ENCODE data around the gene GXYLT1. TPM values are rescaled to one million over a fixed set of nuclear protein-coding genes. Genes with fewer than 3 reads are reported as not detected.

Gene GXYLT1
- polyA plus RNA-seq, 1 donor from 2014 or later, result 3.2 TPM

GRCh38 chr12:42085594-42085993, 59.1 kb downstream of the GXYLT1 start:
- TF ChIP-seq SMC3 (conservative IDR thresholded peaks at IDR 0.05; ENCODE audit: poor library complexity) (no peak), POLR2AphosphoS5 (IDR thresholded peaks at IDR 0.05) (no peak), EP300 (conservative IDR thresholded peaks at IDR 0.05; ENCODE audit: poor library complexity, severe bottlenecking) (no peak)
- Histone ChIP-seq H3K9ac (ENCODE audit: low read length) (no peak overlapping the region), H3K9me2 (ENCODE audit: insufficient read depth, low read length) (no peaks in the 10 kb centered on the region), H3F3A (ENCODE audit: insufficient read depth, low read length, poor library complexity, severe bottlenecking) (no peaks in the 10 kb centered on the region), H3K79me2 (replicated peaks; ENCODE audit: insufficient read depth, low read length) (no peaks in the 10 kb centered on the region), H2AFZ (ENCODE audit: low read depth, low read length) (no peak overlapping the region), H3K4me2 (ENCODE audit: low read length) (no peak overlapping the region), H3K27me3 (ENCODE audit: insufficient read depth, low read depth, low read length) (no peaks in the 10 kb centered on the region), H3K36me3 (ENCODE audit: insufficient read depth, low read length) (no peaks in the 10 kb centered on the region), H3K4me3 (ENCODE audit: low read length) (no peak overlapping the region), H4K20me1 (ENCODE audit: insufficient read depth) (no peaks in the 10 kb centered on the region), H3K9me3 (ENCODE audit: low read length) (no peaks in the 10 kb centered on the region), H3K27ac (ENCODE audit: low read length) (no peak overlapping the region)

- no peaks in the 10 kb centered on the region for H3K9me3 ChIP-seq (ENCODE audit: low read length)
- no peak overlapping the region for H3K9ac ChIP-seq (ENCODE audit: low read length)
- H4K20me1 ChIP-seq (ENCODE audit: insufficient read depth), result no peaks in the 10 kb centered on the region
- H3K4me2 ChIP-seq (ENCODE audit: low read length), result no peak overlapping the region
- H3K36me3 ChIP-seq (ENCODE audit: insufficient read depth, low read length), result no peaks in the 10 kb centered on the region
- TF ChIP-seq REST (IDR thresholded peaks at IDR 0.05; ENCODE audit: borderline replicate concordance), result no peak
- no peak for TF ChIP-seq SMC3 (conservative IDR thresholded peaks at IDR 0.05; ENCODE audit: poor library complexity)
- TF ChIP-seq CTCF (IDR thresholded peaks at IDR 0.05; ENCODE audit: poor library complexity, severe bottlenecking), result no peak
- no peak for TF ChIP-seq EZH2 (IDR thresholded peaks at IDR 0.05; ENCODE audit: borderline replicate concordance, insufficient read depth, low read length, poor library complexity, severe bottlenecking)
- no peak for TF ChIP-seq POLR2AphosphoS5 (IDR thresholded peaks at IDR 0.05)
- TF ChIP-seq TAF1 (IDR thresholded peaks at IDR 0.05; ENCODE audit: low read depth), result no peak
- TF ChIP-seq EP300 (conservative IDR thresholded peaks at IDR 0.05; ENCODE audit: poor library complexity, severe bottlenecking), result no peak
- no peak for TF ChIP-seq MXI1 (conservative IDR thresholded peaks at IDR 0.05; ENCODE audit: poor library complexity, severe bottlenecking)
- no peak for TF ChIP-seq RAD21 (conservative IDR thresholded peaks at IDR 0.05)
- H3F3A ChIP-seq (ENCODE audit: insufficient read depth, low read length, poor library complexity, severe bottlenecking), result no peaks in the 10 kb centered on the region
- H3K27me3 ChIP-seq (ENCODE audit: insufficient read depth, low read depth, low read length), result no peaks in the 10 kb centered on the region
- no peak overlapping the region for H3K27ac ChIP-seq (ENCODE audit: low read length)
- no peaks in the 10 kb centered on the region for H3K79me2 ChIP-seq (replicated peaks; ENCODE audit: insufficient read depth, low read length)
- H3K4me3 ChIP-seq (ENCODE audit: low read length), result no peak overlapping the region
- no peak overlapping the region for H2AFZ ChIP-seq (ENCODE audit: low read depth, low read length)
- no peaks in the 10 kb centered on the region for H3K9me2 ChIP-seq (ENCODE audit: insufficient read depth, low read length)
These were observed 60.2 kb downstream of the GXYLT1 start for GRCh38 chr12:42084522-42084921.

GRCh38 chr12:42076976-42077375, 67.7 kb downstream of the GXYLT1 start:
- Histone ChIP-seq H3K9ac (ENCODE audit: low read length) (no peak overlapping the region), H3K4me2 (ENCODE audit: low read length) (no peak overlapping the region), H4K20me1 (ENCODE audit: insufficient read depth) (no peaks in the 10 kb centered on the region), H2AFZ (ENCODE audit: low read depth, low read length) (no peak overlapping the region), H3K27me3 (ENCODE audit: insufficient read depth, low read depth, low read length) (no peaks in the 10 kb centered on the region), H3K79me2 (replicated peaks; ENCODE audit: insufficient read depth, low read length) (no peaks in the 10 kb centered on the region), H3K9me3 (ENCODE audit: low read length) (no peaks in the 10 kb centered on the region), H3K9me2 (ENCODE audit: insufficient read depth, low read length) (no peaks in the 10 kb centered on the region), H3F3A (ENCODE audit: insufficient read depth, low read length, poor library complexity, severe bottlenecking) (no peaks in the 10 kb centered on the region), H3K36me3 (ENCODE audit: insufficient read depth, low read length) (no peaks in the 10 kb centered on the region), H3K27ac (ENCODE audit: low read length) (no peak overlapping the region), H3K4me3 (ENCODE audit: low read length) (no peak overlapping the region)
- TF ChIP-seq TAF1 (IDR thresholded peaks at IDR 0.05; ENCODE audit: low read depth) (no peak), EZH2 (IDR thresholded peaks at IDR 0.05; ENCODE audit: borderline replicate concordance, insufficient read depth, low read length, poor library complexity, severe bottlenecking) (no peak), REST (IDR thresholded peaks at IDR 0.05; ENCODE audit: borderline replicate concordance) (no peak), POLR2AphosphoS5 (IDR thresholded peaks at IDR 0.05) (no peak), MXI1 (conservative IDR thresholded peaks at IDR 0.05; ENCODE audit: poor library complexity, severe bottlenecking) (no peak), SMC3 (conservative IDR thresholded peaks at IDR 0.05; ENCODE audit: poor library complexity) (no peak), CTCF (IDR thresholded peaks at IDR 0.05; ENCODE audit: poor library complexity, severe bottlenecking) (no peak), EP300 (conservative IDR thresholded peaks at IDR 0.05; ENCODE audit: poor library complexity, severe bottlenecking) (no peak), RAD21 (conservative IDR thresholded peaks at IDR 0.05) (no peak)
